Cortex of kidney (tissue), 1 donor: ENCODE results near the gene ARHGAP10.

Experiments used
- DNase-seq: peaks from one replicate; lab custom pipeline; 2025; lab: John Stamatoyannopoulos, UW

Gene ARHGAP10

DNA sequence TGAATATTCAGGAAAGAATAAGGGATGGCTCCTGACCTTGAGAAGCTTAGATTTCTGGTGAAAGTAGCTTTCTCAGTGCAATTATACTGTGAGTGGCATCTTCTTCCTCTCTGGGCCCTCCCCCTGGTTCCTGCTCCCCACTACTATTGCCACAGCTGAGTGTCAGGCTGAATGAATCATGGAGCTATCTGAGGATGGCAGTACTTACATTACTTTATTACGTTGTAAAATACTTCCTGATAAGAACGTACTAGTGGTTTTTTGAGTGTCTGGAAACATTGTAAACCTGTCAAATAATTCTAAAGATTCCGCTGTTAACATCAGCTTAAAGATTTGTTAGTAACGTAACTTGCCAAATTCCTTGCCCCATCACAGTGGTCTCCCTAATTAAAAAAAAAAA is 36.2 kb downstream of the ARHGAP10 start:
- DNase-seq = no peak

DNA sequence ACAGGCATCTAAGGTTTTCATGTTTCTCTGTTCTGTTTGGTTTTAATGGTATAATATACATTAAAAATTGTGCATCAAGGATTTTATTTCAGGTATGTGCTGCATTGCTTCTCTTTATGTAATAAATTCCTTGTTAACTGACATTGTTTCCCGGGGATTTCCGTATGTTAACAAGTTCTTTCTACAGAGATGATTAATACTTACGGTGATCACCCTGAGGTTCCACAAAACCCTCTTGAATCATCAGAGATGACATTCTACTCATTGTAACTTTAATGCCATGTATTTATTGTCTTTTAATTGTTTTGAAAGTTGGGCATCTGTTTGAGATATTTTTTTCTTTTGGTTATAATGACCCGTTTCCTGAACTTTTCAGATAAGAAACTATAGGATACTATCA is 37.5 kb downstream of the ARHGAP10 start:
- no peak for DNase-seq

DNA sequence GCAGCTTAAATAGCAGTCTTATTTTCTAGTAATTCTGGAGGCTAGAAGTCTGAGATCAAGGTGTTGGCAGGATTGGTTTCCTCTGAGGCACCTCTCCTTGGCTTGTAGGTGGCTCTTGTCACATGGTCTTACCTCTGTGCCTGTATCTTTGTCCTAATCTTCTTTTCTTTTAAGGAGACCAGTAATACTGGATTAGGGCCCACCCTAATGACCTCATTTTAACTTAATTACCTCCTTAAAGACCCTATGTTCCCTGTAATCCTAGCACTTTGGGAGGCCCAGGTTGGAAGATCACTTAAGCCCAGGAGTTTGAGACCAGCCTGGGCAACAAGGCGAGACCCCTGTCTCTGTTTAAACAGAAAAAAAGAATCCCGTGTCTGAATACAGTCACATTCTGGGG is 38.9 kb downstream of the ARHGAP10 start:
- DNase-seq = no peak

DNA sequence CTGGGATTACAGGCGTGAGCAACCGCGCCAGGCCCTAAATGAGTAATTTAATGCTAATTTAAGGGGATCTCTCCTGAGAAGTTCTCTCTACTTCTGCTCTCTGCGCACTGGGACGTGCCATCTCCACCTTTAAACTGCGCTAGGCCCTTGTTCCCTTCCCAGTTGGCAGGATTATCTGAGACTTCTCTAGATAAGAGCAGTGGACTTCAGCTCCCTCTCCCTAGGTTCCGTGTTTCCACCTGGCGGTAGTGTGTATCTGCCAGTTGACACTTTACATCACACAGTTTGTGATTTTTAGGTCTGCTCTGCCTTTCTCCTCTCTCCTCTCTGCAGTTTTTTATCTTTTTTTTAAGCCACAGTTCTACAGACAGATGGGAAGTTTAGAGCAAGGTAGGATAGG is 40.2 kb downstream of the ARHGAP10 start:
- DNase-seq = no peak

DNA sequence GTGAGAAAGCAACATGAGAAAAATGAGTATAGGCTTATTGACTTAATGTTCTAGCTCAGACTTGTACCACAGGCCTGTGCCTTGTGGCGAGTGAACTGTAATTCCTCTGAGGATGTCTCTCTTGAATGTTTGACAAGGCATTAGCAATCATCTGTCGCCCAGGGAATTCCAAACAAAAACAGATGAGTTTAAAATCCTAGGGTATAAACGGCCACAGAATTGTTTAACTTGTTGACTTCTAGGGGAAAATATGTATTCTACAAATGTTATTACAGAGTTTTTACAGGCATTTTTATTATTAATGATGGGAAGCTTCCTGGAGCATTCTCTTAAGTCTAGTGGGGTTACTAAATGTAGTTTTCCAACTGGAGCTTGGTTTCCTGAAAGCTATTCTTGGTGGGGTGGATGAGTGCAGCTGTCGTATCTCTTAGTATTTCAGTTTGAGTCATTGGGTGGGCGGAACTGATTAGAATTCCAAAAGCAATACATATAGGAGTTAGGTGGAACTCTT is 40.6 kb downstream of the ARHGAP10 start:
- DNase-seq = no peak

DNA sequence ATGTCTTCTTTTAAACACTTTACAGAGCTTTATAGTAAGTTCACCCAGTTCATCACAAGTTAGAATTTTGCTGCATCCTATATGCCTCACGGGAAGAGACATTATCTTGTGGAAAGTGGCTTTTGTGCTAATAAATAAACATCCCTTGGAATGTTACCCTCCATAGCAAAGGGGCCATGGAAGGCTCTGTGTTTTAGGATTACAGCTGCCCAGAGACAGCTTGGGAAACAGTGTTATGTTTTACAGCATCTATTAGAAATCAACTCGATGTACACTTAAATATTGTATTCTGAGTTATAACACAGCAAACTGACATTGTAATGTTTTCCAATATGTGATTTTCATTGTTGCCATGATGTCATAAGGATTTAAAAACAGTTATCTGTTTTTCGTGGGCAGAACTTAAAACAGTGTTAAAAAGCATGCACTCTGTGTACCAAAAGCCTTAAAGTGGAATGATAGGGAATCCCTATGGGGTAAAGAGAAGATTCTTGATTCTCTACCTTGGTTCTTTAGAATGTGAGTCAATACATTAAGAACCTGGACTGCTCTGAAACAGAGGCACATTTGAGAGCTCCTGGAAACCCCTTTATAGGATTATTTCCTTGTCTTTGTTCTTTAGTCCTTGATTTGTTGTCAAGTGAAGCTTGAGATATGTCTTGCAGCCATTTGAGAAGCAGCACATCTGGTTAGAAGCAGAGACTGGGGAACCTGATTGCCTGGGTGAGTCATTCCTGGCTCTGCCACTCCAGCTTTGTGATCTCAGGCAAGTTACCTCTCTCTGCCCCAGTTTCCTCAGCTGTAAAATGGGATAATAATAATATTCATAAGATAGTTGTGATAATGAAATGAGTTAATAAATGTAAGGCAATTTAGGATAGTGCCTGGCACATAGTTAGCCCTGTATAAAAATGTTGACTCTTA is 41.6 kb downstream of the ARHGAP10 start:
- DNase-seq = no peak

DNA sequence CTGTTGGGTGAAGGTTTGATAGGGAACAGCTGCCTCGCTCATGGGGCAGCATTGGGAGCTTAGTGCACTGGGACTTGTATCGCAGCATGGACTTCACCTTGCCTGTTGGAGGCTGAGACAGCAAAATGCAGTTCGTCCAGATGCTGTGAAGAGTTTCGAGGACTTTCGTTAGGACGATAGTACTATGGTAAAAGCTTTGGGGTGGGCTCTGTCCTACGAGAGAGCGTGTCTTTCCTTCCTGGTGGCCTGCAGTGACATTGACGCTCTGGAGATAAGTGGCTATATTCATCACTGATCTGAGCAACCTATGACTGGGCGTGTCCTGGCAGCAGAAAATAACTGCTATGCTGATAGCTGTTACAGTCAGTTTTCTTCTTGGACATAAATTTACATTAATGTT is 44.8 kb downstream of the ARHGAP10 start:
- DNase-seq = no peak

DNA sequence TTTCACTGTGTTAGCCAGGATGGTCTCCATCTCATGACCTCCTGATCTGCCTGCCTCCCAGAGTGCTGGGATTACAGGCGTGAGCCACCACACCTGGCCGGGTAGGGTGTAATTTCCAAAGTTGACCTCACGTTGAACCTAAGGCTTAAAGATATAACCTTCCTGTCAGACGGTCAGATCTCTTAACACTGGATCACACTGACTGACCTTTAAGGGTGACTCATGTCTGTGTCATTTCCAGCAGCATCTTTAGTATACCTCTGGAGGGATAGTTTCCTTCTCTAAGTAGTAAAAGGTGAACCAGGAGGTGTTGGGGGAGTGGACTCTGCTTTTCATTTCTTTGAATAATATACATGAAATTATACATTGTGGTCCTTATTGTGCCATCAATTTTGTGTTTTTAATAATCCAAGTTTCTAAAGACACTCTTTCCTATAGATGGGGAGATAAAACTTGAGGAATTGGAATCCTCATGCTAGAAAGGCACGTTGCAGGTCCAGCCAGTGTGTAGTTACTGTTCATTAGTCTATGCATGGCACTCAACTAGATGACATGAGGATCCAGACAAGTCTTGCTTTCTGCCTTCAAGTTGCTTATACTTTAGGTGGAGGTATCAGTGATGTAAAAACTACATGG is 45.7 kb downstream of the ARHGAP10 start:
- no peak for DNase-seq

DNA sequence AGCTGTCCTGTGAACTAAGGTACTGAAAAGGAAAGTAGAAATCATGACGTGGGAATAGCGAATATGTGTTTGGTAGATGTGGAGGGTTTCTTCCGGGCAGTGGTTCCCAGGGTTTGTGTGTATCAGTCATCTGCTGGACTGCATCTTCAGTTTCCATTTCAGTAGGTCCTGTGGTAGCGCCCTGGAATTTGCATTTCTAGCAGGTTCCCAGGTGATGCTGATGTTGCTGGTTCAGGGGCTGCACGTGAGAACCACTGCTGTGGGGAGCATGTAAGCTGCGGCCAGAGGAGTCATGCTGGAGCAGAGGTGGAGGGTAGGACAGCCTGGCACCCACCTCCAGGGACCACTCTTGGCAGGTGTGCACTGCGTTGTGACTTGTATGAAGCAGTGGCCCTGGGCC is 47.1 kb downstream of the ARHGAP10 start:
- DNase-seq = no peak

DNA sequence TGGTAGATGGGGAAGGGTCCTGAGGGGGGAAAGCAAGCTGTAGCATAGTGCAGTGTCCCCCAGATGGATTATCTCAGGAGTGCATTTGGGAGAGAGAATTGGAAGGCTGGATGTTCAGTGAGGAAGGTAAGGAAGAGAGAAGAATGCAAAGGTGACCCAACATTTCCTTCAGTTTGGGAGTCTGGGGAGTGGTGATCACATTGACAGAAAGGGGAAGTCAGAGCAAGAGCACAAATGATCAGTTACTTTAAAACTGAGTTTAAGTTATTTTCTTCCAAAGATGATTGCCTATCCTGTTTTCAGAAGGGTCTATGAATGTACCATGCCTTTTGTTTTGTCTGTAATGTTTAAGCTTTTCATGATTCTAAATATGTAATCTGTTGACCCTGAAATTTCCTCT is 47.6 kb downstream of the ARHGAP10 start:
- no peak for DNase-seq

DNA sequence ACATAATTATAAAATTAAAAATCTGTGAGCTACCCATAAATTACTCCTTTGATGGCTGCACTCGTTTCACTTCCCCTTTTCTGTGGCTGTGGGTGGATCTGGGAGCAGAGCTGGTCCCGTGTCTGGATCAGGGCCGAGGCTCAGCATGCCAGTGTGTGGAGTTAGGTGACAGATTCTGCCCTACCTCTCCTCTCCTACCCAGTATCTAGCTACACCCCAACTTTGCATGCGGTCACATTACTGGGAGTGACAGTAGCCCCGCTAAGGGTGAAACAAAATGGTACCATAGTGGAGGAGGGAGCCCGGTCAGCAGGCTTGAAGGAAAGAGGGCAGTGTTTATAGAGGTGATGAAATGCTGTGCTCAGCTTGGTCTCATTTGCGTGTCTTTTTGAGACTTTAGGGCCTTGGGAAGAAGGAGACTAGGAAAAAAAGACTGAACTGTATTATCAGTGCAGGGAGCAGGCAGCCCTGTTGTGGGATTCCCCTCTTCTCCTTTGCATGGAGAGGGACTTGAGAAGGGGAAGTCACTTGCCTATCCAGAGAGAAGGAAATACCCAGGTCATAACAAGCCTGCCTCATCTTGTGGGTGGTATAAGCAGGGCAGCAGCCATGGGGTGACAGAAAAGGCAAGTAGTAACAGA is 48.4 kb downstream of the ARHGAP10 start:
- DNase-seq = no peak

DNA sequence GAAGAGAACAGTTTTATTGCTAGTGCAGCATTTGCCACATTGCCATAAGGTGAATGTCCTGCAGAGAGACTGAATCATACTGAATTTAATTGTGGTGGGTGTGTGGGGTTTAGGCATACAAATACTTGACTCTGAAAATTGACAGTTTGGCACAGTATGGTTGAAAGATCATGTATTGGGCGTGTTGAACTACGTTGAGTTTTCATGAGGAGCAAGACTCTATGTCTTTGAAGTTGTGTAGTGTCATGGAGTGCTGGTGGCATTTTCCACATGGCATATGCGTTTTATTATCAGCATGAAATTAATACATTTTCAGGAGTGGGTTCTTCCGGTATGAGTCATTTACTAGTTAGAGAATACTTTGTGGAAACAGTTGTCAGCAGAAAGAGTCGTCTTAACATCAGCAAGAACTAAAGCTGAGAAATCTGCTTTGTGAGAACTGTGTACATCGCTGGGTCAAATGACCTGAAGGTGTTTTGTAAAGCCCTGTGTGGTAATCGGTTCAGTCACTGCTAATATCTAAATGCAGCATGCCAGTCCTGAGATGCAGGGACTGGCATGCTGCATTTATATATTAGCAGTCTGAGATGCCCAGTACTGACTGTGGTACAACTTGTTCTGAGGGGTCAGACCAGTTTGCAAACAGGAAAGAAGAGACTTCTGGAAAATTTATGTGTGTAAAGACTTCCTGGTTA is 50.3 kb downstream of the ARHGAP10 start:
- DNase-seq = no peak

DNA sequence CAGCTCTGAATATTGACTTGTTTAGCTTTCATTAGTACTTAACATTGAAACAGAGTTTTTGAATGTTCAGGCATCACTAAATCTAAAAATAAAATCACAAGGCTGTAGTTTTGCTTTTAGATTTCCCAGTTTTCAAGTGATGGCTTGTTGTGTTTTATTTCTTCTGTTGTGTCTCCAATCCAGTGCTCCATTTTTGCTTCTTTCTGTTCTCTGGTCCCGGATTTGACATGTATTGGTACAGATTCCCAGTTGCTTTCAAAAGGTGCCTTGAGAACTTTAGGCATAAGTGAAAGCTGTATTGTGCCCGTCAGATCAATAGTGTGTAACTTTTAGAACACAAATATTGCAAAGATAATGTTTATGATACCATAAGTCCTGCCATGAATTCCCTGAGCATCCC is 53.2 kb downstream of the ARHGAP10 start:
- no peak for DNase-seq

DNA sequence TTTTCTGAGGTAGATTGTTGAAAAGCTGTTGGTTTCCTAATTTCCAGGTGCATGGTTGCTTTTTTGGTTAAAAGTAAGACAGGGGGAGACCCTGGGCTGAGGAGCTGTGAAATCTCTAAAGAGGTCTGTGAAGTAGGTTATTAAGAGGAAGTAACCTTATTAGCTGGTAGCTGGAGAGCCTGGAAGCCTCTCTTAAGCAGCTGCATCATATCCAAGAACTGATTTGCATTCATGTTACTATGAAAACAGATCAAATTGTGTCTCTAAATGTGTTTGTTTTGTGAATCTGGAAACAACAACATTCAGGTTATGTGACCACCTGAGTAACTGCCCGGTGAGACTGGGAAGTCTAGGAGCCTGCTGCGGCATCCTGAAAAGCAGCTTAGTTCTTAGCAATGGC is 54.1 kb downstream of the ARHGAP10 start:
- DNase-seq = no peak

DNA sequence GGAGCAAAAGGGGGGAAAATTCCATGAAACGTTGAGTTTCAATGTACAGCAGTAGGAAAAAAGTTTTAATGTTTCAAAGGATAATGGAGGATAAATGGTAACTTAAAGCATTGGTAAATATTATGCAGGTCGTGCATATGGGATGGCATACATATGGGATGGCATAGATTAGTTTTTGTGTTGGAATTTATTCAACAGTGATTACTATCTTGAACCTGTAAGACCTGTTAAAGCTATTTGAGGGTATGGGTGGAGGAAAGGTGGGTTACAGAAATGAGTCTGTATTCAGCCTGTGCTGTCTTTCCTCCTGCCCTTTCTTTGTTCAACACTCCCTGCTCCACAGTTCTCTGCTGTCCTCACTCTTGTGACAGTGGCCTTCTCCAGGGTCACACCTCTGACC is 54.6 kb downstream of the ARHGAP10 start:
- DNase-seq = no peak

DNA sequence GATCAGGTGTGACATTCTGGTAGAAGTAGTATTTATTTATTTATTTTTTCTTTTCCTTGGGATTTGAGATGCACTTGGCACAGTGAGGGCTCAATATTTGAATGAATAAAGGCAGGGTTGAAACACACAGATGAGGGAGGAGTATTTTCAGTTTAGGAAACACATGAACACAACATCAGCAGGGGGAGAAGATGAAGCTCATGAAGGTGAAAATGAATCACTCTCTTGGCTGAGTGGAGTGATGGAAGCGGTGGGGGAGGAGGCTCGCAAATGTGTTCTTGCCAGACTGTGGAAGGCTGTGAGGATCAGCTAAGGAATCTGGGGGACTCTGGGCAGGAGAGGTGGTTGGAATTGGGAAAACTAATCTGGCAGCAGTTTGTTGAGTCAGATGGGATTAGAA is 55.3 kb downstream of the ARHGAP10 start:
- DNase-seq = no peak

DNA sequence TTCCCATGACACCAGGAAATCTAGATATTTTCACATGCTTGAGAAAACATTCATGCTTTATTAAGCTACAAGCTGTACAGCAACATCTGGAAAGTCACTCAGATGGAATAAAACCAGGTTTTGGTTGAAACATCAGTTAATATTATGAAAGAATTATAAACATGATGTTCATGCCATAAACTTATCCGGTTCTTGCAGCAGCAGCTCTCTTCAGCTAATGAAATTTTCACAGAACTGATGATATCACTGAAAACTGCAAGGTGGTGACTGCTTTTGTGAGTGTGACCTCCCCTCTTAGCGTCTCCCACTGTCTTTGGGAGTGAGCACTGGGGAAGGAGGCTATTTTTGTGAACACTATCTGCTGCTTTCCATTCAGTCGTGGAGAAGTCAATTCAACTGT is 56.9 kb downstream of the ARHGAP10 start:
- DNase-seq = no peak

DNA sequence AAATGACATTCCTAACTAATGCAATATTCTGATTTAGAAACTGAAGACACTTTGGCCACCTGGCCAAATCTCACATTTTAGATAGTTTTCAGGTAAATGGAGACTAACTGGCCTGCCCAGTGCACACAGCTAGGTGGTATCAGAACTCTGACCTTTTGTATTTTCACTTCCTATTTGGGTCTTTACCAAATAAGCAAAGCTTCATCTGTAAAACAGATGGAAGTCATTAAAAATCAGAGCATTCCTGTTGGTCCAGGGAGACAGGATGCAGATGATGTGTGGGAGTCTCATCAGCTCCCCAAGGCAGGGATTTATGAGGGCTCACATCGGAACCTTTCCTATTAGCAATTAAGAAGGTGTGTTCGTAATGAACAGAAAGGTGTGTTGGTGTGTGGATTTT is 57.7 kb downstream of the ARHGAP10 start:
- no peak for DNase-seq

DNA sequence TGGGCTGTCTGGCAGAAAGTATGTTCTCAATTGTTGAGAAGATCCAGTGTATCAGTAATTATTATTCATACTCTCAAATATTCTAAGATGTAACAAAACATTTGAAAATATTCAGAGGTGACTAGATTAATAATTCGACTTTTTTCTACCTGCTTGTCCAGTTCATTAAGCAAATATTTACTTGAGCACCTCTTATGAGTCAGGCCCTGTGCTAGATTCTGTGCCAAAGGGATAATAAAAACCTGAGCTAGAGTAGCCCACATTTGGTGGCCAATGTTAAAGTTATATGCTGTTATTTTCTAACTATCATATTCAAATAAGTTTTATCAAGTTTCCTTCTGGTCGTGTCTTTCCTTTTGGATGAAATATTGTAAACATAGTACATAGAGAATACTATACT is 58.5 kb downstream of the ARHGAP10 start:
- DNase-seq = no peak

DNA sequence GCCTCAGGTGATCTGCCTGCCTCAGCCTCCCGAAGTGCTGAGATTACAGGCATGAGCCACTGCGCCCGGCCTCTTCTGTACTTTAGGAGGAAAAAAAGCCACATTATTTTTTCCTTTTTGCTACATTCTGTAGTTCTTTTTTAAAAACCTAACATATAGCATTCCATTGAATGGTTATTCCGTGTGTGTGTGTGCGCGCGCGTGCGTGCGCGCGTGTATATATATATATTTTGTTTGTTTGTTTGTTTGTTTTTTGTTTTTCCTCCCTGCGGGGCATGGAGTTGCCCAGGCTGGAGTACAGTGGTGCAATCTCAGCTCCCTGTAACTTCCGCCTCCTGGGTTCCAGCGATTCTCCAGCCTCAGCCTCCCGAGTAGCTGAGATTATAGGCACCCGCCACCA is 59.5 kb downstream of the ARHGAP10 start:
- no peak for DNase-seq

DNA sequence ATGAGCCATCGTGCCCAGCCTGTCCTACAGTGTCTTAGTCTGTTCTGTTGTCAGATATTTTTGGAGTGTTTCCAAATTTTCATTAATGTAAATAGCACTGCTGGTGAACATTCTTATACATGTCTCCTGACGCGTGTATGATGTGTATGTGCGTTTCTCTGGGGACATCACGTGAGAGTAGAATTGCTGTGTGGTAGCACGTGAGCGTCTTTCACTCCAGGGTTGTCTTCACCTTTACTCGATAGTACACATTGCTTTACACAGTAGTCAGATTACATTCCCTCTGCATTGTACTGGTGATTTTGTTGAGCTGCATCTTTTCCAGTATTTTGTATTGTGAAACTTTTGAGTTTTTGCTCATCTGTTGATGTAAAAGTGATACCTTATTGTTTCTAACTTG is 60.0 kb downstream of the ARHGAP10 start:
- DNase-seq = no peak

DNA sequence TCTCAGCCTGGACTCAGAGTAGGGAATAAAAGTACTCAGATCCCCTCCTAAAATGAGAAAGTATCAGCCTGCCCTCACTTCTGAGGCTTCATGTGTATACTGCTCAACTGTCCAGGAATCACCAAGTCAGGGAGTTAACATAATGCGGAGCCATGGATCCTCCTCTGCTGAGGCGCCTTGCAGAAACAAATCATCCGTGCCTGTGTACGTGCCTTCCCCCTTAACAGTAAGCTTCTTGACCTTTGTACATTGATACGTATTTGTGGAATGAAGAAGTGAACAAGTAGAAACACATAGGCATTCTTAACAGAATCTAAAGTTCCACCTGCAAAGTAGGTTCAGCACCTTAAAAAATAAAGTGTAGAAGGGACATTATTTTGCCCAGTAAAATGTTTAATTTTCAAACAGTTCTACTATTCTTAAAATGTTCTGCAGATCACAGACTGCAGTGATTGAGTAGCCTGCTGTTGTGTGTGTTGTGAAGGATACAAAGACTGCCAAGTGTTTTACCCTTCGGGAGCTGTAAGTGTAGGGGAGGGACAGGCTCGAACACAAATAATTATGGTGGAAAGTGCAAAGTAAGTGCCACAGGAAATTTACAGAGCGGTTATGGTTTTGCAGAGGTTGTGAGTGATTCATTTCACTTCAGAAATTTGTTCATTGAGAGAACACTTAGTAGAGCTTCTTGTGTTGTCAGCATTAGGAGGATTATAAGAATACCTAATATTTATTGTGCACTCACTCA is 61.9 kb downstream of the ARHGAP10 start:
- DNase-seq = no peak
